ENCODE measurements around the gene BAHCC1.

Gene BAHCC1

DNA sequence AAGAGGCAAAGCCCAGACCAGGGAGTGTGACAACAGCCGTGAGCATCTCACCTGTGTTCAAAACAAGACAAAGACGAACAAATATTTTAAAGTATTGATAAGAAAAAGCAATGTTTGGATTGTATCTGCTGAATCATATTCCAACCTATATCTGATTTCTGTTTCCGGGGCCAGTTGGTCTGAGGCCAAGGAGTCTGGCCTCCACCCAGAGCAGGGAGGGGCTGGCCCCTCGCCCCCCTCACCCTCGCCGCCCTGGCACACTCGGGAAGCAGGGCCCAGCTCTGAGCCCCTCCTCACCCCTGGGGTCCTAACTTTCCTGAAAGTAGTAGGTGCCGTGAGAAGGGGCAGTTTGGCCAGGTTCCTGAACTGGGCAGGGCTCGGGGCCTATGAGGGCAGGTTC lies 69.3 kb downstream of the BAHCC1 start:
- DNase-seq = no peak

DNA sequence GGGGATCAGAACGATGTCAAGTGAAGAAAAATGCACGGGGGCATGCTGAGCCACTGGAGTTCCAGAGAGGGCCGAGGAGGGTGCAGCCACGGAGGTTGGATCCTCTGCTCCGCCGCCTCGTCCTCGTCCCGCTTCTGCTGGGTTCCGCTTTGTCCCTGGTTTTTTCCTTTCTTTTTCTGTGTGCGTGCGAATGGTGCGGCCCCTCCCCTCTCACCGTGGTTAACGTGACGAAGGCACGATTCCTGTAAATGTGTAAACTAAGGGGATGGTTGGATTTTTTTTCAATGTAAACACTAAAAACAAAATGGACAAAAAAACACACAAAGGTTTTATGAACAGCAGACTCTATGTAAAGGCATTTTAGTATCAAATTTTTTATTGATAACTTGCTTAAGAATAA lies 70.7 kb downstream of the BAHCC1 start:
- DNase-seq = no peak

DNA sequence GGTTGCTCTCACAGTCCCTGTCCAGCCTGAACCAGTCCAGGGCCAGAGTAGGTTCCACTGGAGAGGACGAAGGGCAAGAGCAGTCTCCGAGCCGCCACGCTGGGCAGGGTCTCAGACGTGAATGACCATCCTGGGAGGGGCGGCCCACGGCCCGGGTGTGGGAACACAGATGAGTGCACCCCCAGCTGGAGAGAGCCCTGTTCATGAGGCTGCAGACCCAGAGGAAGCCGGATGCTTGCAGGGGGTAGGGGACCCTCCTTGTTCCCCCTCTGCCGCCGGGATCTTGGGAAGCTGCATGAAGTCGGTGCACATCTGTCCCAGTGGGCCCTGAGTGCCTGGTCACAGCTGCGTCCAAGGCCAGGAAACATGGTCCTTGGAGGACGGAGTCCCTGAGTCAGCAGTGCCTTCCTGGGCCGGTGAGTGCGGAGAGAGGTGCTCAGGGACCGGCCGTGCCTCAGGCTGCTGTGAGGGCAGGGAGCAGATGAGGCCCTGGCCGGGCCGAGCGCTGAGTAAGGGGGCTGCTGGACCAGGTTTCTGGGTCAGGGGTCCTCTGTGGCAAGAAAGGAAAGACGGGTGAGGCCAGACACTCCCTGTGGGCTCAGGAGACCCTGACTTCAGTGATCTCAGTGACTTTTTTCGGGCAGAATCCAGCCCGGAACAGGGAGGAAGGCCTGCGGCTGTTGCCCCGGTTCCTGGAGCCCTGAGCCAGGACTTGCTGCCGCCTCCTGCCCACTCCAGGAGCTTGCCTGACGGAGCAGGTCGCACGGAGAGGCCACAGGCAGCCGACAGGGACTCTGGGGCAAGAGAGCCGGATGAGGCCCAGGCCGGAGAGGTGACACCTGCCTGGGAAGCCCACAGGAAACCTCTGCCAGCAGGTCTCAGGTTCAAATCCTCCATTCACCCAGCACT lies 71.6 kb downstream of the BAHCC1 start:
- no peak for DNase-seq

DNA sequence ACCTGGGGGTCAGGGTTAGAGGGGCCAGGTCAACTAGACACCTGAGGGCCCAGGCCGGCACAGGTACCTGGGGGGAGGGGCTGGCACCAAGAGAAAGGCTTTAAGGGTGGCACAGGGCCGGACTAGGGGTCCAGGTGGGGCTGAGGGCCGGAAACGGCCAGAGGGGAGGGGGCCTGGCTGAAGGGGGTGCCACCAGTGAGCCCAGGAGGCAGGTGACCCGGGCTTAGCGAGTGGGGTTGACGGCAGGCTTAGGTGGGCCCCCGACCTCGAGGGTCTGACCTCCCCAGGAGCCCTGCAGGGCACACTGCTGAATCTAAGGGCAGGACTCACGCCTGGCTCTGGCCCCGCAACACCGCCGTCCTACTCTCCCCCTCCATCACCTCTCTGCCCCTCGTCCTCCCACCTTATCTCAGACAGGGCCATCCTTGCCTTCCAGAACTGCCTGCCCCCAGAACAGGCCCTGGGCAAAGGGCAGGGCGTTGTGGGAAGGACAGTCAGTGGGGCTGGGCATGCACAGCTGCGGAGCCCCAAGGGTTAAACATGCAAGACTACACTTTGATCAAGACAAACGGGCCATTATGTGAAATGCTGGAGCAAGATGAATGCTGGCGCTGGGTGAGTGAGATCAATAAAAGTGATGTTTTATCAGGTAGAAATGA lies 73.0 kb downstream of the BAHCC1 start:
- no peak for DNase-seq

DNA sequence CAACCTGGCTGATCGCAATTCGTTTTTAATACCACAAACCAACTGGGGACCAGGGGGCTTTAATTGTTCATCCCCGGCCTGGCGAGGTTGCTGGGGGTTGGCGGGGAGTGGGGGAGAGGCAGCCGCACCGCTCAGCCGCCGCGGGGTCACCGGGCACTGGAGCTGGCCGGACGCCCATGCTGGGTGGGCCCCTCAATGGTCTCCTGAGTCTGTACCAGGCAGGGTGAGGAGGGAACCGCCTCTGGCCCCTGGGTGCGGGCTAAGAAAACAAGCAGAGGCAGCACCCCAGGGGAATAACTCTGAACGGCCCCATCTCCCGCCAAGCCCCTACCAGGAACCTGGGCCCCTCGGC lies 73.5 kb downstream of the BAHCC1 start:
- DNase-seq = no peak

DNA sequence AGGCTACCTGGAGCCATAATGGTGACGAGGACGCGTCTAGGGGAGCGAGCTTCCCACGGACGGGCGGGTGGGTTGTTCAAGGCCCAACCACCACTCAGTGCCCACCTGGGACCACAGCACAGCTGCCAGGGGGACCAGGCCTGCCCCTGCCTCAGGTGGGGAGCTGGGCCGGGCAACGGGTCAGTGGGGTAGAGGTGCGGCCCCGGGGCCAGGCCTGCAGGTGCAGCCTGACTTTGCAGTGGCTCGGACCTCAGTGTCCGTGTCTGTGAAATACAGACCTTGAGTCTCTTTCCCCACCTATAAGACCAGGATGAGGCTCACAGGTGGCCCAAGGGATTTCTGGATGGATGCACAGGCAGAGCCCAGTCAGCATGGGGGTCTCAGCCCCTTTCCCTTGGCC lies 74.0 kb downstream of the BAHCC1 start:
- DNase-seq = no peak

DNA sequence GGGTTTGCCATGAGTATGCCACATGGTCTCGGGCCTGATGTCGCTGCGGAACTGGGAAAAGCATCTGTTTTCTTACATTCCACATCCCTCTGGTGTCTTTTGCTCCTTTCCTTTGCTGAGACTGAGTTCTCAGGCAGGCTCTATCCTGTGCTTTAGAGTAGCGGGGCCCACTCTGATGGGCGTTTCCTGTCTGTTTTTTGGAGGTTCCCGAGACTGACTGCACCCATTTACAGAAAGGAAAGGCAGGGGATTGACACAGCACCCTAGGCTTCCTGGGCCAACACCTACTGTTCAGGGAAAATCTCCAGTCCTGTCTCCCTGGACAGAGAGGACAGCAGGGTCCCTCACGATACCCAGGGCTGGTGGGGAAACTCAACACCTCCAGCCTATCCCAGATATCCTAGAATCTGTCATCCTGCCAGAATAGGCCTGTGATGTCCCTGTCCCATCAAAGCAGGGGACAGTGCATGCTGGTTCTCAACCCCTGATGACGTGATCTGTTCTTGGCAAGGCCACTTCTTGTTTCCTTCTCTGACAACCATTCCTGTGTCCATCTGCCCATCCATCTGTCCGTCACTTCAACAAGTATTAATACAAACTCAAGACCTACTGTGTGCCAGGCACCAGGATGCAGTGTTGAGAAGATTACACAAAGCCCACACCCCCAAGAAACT lies 75.2 kb downstream of the BAHCC1 start:
- no peak for DNase-seq

DNA sequence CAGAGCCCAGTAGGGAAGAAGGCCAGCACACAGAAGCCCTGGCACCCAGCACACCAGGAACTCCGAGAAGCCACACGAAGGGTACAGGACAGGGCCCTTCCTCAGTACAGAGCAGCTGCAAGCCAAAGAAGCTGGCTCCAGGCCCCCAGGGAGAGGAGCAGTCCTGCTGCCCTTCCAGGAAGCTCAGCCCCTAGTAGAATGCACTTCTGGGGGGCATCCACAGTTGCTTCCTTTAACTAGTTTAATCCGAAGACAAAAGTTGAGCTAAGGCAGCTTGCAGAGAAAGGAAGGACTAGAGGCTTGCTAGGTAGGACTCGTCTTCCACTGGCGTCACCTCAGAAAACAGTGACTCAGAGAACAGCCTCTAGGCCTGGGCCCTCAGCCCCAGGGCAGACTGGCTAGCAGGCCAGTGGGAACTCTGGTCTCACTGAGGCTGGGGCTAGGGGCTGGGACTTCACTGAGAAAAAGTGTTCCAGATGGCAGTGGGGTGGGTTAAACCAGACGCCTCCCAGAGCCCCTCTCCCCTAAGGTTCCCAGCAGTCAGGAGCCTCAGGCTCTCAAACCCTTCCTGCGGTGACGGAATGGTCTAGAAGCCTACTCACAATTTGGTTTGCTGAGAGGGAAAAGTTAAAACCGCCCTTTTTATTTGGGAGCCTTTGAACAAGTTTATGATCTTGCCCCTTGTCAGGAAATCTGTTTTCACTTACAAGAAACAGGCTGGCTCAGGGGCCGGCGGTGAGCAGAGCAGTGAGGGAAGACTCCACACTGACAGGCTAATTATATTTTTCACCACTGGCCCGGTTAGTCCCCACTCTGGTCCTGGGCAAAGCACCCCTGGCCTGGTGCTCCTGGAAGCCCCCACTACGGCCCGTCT lies 75.9 kb downstream of the BAHCC1 start:
- DNase-seq = no peak

DNA sequence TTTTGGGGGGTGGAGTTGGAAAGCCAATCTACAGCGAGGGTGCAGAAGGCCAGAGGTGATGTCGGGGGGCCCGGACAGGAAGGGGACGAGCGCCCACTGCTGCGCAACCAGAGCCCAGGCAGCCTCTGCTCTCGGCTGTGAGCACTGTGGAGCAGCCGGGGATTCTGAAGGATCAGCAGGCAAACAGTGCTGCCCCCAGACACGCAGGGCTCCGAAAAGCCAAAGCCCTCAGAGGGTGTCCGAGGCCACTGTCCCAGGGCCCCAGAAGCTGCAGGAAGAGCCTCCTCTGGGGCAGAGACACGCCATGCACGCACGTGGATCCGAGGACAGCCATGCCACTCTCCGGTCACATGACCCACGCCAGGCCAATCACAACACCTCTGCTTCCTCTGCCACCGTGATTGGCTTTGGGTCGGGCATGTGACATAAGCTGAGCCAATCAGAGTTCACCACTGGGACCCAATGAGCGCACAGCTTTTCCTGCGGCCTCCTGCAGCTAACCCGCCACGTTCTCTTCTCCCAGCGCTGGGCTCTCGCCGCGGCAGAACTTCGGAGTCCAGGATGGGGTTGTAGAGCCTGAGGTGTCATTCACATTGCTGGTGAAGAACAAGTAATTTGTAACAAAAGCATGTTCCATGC lies 76.7 kb downstream of the BAHCC1 start:
- no peak for DNase-seq

DNA sequence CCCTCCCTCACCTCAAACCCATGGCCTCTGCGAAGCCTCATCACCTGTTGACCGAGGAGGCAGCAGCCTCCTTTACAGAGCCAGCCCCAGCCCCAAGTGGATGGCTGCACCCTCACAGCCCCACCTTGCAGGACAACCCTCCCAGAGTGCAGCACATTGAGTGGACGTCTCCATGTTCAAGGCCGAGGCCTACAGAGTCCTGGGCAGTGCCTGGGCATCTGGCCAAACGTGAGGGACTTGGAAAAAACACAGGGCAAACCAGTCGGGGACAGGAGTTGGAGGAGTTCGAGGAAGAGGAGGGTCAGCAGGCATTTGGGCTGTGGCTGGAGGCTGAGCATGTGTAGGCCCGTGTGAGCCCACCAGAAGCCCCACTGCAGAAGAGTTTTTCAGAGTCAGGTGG lies 77.8 kb downstream of the BAHCC1 start:
- no peak for DNase-seq

DNA sequence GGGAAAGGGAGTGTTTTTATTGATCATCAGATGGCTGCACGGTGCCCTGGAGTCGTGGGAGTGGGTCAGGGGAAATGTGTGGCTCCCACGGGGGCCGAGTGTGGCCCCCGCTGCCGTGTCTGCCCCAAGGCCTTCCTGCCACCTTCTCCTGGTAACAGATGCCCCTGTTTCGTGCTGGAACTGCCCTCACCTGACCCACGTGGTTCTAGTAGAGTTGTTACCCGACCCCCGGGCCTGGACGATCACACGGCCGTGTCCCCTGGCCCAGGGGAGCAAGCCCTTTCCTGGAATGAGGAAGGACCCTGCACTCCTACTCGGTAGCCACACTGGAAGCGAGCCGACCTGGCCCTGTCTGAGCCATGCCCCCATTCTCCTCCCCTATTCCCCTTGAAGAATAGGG lies 79.7 kb downstream of the BAHCC1 start:
- no peak for DNase-seq

DNA sequence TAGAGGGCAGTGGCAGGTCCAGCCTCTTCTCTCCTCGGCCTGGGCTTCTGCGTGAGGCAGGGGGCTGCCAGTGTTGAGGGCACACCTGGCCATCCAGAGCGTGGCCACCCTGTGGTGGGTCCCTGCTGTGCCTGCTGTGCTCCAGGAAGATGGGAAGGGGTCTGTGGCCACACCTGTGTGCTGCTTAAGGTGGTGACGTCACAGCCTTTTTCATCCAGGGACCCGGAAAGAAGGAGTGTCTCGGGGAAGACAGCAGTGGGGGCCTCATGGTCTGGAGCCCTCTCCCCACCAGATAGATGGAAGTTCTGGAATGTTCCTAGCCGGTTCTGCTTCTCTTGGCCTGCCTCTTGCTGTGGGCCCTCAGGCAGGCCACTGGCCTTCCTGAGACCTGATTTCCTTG lies 80.8 kb downstream of the BAHCC1 start:
- no peak for DNase-seq

DNA sequence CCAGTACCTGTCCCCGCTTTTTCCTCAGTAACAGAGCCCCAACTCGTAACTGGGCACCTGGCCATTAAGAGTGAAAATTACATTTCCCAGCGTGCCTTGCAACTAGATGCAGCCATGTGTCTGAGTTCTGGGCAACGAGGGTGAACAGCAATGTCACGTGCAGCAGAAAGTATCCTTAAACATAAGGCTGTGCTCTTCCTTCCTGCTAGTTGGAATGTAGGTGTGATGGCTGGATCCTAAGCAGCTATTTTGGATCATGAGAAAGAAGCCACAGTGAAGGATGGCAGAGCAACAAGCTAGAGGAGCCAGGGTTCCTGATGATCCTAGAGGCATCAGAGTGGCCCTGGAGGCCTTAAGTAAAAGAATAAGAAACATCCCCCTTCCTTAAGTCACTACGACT lies 81.4 kb downstream of the BAHCC1 start:
- no peak for DNase-seq

DNA sequence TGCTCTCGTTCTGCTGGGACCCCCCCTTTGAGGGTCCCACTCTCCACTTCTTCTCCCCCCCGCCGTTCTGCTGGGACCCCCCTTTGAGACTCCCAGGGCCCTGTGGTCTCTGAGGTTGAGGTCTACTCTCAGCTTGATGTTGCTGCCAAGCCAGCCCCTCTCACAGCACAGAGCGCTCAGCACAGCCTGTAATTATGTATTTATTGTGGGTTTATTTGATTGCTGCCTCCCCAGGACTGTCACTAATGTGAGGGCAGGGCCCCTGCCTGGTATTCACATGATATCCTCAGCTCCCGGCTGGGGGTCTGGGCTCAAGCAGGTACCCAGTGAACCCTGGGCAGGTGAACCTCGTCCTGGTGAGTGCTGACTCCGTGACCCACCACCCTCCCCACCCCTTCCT lies 81.9 kb downstream of the BAHCC1 start:
- no peak for DNase-seq

DNA sequence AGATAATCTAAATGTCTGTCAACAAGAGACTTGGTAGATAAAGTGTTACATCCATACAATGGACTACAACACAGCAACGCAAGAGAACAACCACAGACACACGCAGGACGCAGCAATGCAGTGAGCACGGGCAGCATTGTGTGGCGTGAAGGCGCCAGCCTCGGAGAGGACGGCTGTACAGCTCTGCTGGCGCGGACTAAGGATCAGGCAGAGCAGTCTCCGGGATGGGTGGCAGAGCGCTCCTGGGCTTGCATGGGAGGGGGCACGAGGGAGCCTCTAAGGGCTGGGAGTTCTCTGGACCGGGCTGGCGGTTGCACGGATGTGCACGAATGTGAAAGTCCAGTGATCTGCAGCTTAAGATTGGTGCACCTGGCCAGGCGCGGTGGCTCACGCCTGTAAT lies 82.9 kb downstream of the BAHCC1 start:
- no peak for DNase-seq

DNA sequence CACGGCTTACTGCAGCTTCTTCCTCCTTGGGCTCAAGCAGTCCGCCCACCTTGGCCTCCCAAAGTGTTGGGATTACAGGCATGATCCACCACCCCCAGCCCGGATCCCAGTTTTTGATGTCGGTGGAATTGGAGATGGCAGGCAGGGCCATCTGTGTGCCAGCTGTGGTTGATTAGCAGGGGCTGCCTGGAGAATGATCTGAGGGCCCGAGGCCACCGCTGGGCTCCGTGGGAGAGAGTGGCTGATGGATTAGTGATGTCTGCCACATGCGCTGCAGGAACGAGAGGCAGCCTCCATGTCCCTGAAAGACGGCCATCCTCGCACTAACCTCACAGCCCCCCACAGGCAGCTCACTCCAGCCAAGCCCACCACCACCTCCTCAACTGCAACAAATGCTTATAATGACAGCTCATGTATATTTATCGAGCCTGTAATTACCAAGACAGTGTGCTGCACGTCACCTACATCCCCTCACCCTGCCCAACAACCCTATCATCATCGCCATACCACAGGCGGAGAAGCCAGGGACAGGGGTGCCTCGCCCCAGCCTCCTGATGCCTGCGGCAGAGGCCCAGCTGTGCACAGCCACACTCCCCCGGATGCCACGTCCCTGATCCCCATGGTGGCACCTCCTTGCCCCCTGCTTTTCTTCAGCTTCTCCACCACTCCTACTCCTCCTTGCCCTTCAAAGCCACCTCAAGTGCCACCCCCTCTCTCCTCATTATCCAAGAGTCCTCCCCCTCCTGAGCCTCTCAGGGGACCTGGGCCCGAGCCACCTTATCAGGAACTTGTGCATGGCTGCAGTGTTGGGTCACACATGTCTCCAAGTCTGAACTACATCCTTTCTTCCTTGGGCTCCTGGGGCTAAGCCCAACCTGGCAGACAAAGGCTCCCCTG lies 84.2 kb downstream of the BAHCC1 start:
- no peak for DNase-seq

DNA sequence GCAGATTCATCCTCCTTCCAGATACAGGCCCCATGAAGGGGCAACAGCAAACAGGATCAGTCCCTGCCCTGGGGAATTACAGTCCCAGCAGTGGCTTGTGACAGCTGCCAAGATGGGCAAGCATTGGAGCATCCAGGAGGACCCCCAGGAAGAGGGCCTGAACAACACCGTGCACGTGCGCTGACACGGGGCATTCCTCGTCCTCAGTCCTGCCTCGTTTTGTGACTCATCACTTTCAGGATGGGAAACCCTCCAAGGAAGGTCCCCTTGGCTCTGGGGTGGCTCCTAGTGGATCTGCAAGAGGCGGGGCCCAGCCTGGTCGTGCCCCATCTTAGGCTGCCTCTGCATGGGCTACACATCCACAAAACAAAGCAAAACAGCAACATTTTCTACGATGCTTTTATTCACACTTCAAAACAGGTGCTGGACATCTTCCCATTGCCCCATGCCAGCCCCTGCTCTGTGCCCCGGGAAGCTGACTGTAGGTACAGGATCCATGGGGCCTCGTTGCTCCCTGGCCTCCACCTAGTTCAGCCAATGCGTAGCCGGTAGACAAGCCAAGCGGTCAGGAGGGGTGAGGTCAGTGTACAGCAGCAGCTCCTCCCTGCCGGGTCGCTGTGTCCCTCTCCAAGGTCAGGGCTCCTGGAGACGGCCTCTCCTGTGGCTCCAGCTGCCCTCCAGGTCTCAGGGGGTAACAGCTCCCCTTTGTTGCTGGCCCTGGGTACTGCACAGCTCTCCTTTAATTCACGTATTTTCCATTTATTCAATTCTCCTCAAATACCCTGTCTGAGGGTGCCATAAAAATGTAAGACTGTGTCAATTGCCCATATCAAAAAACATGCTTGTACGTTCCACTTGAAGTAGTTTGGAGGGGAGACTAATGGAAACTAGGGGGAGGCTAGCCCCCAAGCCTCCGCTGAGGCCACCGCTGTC lies 85.1 kb downstream of the BAHCC1 start:
- no peak for DNase-seq

DNA sequence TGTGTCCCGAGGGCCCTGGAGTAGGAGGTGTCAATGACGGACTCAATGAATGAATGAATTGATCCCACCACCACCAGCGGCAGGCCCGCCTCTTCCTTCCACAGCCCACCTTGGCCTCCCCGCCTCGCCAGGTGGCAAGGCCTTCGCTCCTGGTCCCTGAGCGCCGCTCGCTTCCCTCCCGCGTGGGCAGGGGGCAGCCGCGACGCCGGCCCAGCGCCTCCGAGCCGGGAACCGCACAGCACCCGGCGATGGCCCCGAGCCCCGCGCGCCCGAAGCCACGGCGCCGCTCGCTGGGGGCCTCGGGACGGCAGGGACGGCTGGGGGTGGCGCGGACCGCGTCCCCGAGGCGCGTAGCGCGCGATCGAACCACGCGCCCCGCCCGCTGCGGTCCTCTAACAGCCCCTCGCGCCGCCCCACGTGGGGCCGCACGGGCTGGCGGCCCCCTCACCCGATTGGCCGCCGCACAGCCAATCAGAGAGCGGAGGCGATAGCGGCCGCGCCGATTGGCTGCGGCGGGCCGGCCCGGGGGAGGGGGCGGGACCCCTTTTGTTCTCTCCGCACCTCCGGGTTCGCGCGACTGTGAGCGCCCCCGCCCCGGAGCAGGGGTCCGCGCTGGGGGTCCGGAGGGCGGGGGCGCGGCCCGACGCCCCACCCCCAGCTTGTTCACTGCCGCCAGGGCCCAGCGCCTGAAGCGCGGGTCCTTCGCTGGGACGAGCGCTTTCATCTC lies 86.0 kb downstream of the BAHCC1 start:
- peak; percentile 22 to 74 (median 36) for DNase-seq

DNA sequence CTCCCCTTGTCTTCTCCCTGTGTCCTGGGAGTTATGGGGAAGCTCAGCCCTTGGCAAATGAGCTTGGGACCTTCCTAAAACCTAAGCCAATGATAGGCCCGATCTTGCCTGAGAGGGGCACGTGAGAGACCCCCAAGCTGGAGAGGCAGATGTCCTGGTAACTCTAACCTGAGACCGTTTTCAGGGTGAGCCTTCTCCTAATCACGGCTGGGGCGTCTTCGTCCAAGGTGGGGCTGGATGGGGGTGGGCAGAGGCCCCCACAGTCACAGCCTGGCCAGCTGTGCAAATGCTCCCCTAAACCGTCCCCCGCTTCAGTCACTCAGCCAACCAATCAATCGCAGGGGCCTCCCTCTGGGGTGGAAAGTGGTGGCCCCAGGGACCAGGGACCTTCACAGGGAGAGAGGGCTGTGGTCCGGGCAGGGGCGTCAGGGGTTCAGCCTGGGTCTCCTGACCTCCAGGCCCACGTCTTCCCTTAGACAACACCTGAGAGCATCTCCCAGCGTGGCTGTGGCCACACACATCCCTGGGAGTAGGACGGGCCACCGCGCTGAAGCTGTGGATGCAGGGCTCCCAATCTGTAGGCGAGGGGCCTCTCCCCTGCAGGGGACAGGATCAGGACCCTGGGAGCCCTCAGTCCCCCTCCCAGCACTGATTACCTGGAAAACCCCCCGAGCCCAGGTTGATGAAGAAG lies 86.7 kb downstream of the BAHCC1 start:
- no peak for DNase-seq

Measured in T-helper 2 cell (primary cell).